HG02885 (cell line): ENCODE results near the gene MAP3K3.

Experiments used
- ATAC-seq: cut with Tn5 transposase; IDR thresholded peaks from one replicate; pipeline ENCODE4 v1.9.1; 2021; ENCODE audit warnings: mild to moderate bottlenecking; ENCODE audit not compliant: unreplicated experiment, poor library complexity

MAP3K3 gene

GRCh38 chr17:63688396-63689020 is 66.3 kb downstream of the MAP3K3 start:
- no peak for ATAC-seq

GRCh38 chr17:63689479-63689878 is 67.3 kb downstream of the MAP3K3 start:
- no peak for ATAC-seq

- no peak for ATAC-seq
Measured at GRCh38 chr17:63692195-63692816, 70.1 kb downstream of the MAP3K3 start.

- no peak for ATAC-seq
Measured at GRCh38 chr17:63693411-63694113, 71.3 kb downstream of the MAP3K3 start.

GRCh38 chr17:63694229-63694949 is 72.2 kb downstream of the MAP3K3 start:
- ATAC-seq, result no peak

- no peak for ATAC-seq
Measured at GRCh38 chr17:63694950-63695773, 72.9 kb downstream of the MAP3K3 start.

GRCh38 chr17:63695889-63696288 is 73.7 kb downstream of the MAP3K3 start:
- no peak for ATAC-seq

GRCh38 chr17:63696381-63696961 is 74.3 kb downstream of the MAP3K3 start:
- ATAC-seq, result no peak

- ATAC-seq, result no peak
Measured at GRCh38 chr17:63697341-63698286, 75.4 kb downstream of the MAP3K3 start.

- no peak for ATAC-seq
Measured at GRCh38 chr17:63698381-63698885, 76.2 kb downstream of the MAP3K3 start.

GRCh38 chr17:63698886-63699637 is 76.8 kb downstream of the MAP3K3 start:
- ATAC-seq, result peak; percentile 29

GRCh38 chr17:63699638-63700527 is 77.7 kb downstream of the MAP3K3 start, which contains the start of gene LIMD2:
LIMD2 (minus strand) TSS chr17:63700125; CDS start chr17:63699298, 827 bp downstream.
- peak; percentile 23 for ATAC-seq

GRCh38 chr17:63700528-63701455 is 78.6 kb downstream of the MAP3K3 start:
- no peak for ATAC-seq

GRCh38 chr17:63701456-63701820 is 79.2 kb downstream of the MAP3K3 start:
- ATAC-seq, result no peak

- ATAC-seq, result no peak
Measured at GRCh38 chr17:63701868-63702720, 79.9 kb downstream of the MAP3K3 start.
